NCI-H2196 treated with DMSO at 0.1 percent for 48 hours (cell line): ENCODE results near the gene SPRN.
"Not testable (repeated sequence)": the region's sequence is repeated elsewhere in the genome, so short reads cannot be mapped to it uniquely, and the experiment has no call there.

Experiments used
- DNase-seq: peaks from one replicate; lab custom pipeline; 2025; ENCODE audit not compliant: unreplicated experiment; lab: John Stamatoyannopoulos, UW

SPRN gene

GRCh38 chr10:133457100-133457841 lies 32.8 kb upstream of the SPRN start:
- no peak for DNase-seq

GRCh38 chr10:133456041-133456951 lies 31.9 kb upstream of the SPRN start:
- no peak for DNase-seq

- DNase-seq = no peak
Measured at GRCh38 chr10:133455611-133456031, 31.2 kb upstream of the SPRN start.

GRCh38 chr10:133455196-133455595 lies 30.8 kb upstream of the SPRN start:
- DNase-seq = no peak

- DNase-seq = no peak
Measured at GRCh38 chr10:133454204-133454893, 29.9 kb upstream of the SPRN start.

GRCh38 chr10:133453516-133454203 lies 29.2 kb upstream of the SPRN start, which contains the start of gene SCART1:
Gene SCART1 (plus strand): TSS chr10:133453945. CDS start chr10:133453998, 53 bp downstream.
- DNase-seq = no peak

- DNase-seq = no peak
Measured at GRCh38 chr10:133452453-133452852, 28.0 kb upstream of the SPRN start.

- no peak for DNase-seq
Measured at GRCh38 chr10:133451346-133451745, 26.9 kb upstream of the SPRN start.

- DNase-seq = no peak
Measured at GRCh38 chr10:133448120-133448519, 23.7 kb upstream of the SPRN start.

- no peak for DNase-seq
Measured at GRCh38 chr10:133446979-133447378, 22.6 kb upstream of the SPRN start.

- DNase-seq = no peak
Measured at GRCh38 chr10:133445751-133446708, 21.6 kb upstream of the SPRN start.

- DNase-seq = no peak
Measured at GRCh38 chr10:133445268-133445732, 20.9 kb upstream of the SPRN start.

- no peak for DNase-seq
Measured at GRCh38 chr10:133444342-133445267, 20.2 kb upstream of the SPRN start.

GRCh38 chr10:133442967-133443924 lies 18.8 kb upstream of the SPRN start:
- DNase-seq = no peak

- DNase-seq = no peak
Measured at GRCh38 chr10:133442191-133442966, 18.0 kb upstream of the SPRN start.

- no peak for DNase-seq
Measured at GRCh38 chr10:133441780-133442179, 17.4 kb upstream of the SPRN start.

GRCh38 chr10:133441356-133441755 lies 16.9 kb upstream of the SPRN start:
- not testable (repeated sequence) for DNase-seq
